GM18870 (cell line): ENCODE data around the gene GALNT1.

Source experiments
- ATAC-seq: cut with Tn5 transposase; IDR thresholded peaks from one replicate; pipeline ENCODE4 v1.9.1; 2021; ENCODE audit warnings: moderate library complexity; ENCODE audit not compliant: unreplicated experiment

The GALNT1 gene

GRCh38 chr18:35662293-35663062 is 80.9 kb downstream of the GALNT1 start:
- ATAC-seq = peak; percentile 79

- no peak for ATAC-seq
Observed at GRCh38 chr18:35671966-35672603, 90.5 kb downstream of the GALNT1 start.

GRCh38 chr18:35672897-35673296 is 91.4 kb downstream of the GALNT1 start:
- no peak for ATAC-seq

- ATAC-seq = no peak
Observed at GRCh38 chr18:35673682-35674081, 92.1 kb downstream of the GALNT1 start.

GRCh38 chr18:35680139-35680551 is 98.6 kb downstream of the GALNT1 start:
- ATAC-seq = no peak

- ATAC-seq = no peak
Observed at GRCh38 chr18:35682281-35682867, 100.8 kb downstream of the GALNT1 start.

GRCh38 chr18:35683021-35683420 is 101.5 kb downstream of the GALNT1 start:
- ATAC-seq = no peak

GRCh38 chr18:35688757-35689156 is 107.2 kb downstream of the GALNT1 start:
- peak; percentile 88 for ATAC-seq

GRCh38 chr18:35689728-35690127 is 108.2 kb downstream of the GALNT1 start:
- no peak for ATAC-seq

- no peak for ATAC-seq
Observed at GRCh38 chr18:35691625-35692024, 110.1 kb downstream of the GALNT1 start.

- ATAC-seq = no peak
Observed at GRCh38 chr18:35692866-35693265, 111.3 kb downstream of the GALNT1 start.

- ATAC-seq = no peak
Observed at GRCh38 chr18:35693829-35694228, 112.3 kb downstream of the GALNT1 start.

- ATAC-seq = peak; percentile 84
Observed at GRCh38 chr18:35694808-35695207, 113.3 kb downstream of the GALNT1 start.

GRCh38 chr18:35695384-35695783 is 113.8 kb downstream of the GALNT1 start:
- no peak for ATAC-seq

- no peak for ATAC-seq
Observed at GRCh38 chr18:35695803-35696202, 114.3 kb downstream of the GALNT1 start.

GRCh38 chr18:35696307-35696706 is 114.8 kb downstream of the GALNT1 start:
- ATAC-seq = no peak

- ATAC-seq = no peak
Observed at GRCh38 chr18:35697869-35698268, 116.3 kb downstream of the GALNT1 start.

GRCh38 chr18:35703043-35703688 is 121.6 kb downstream of the GALNT1 start:
- no peak for ATAC-seq

- no peak for ATAC-seq
Observed at GRCh38 chr18:35705988-35706387, 124.4 kb downstream of the GALNT1 start.

GRCh38 chr18:35707247-35707646 is 125.7 kb downstream of the GALNT1 start:
- ATAC-seq = no peak

- ATAC-seq = no peak
Observed at GRCh38 chr18:35707674-35708073, 126.1 kb downstream of the GALNT1 start.

GRCh38 chr18:35710581-35710980 is 129.0 kb downstream of the GALNT1 start:
- no peak for ATAC-seq
